Hepatocyte (in vitro differentiated cells): ENCODE data around the gene PDP2. TPM values are rescaled to one million over a fixed set of nuclear protein-coding genes. Genes with fewer than 3 reads are reported as not detected.
A peak's percentile ranks its signal among the peaks of the same experiment; 100 is the strongest.

Experiments
- DNase-seq: peaks from one replicate; pipeline ENCODE4 v3.0.0-alpha.2; 2016; ENCODE audit warnings: low spot score
- H2AFZ ChIP-seq: fragments of 200-600 bp; sonication (generic); 2 replicates; pipeline ENCODE4 v1.6.0; 2016; ENCODE audit warnings: antibody characterized with exemption, mild to moderate bottlenecking
- H3K27ac ChIP-seq: fragments of 200-600 bp; sonication (generic); 2 replicates; pipeline ENCODE4 v1.5.1; 2016; ENCODE audit warnings: mild to moderate bottlenecking
- H3K27me3 ChIP-seq: fragments of 200-600 bp; sonication (generic); 2 replicates; pipeline ENCODE4 v1.6.1; 2016
- H3K36me3 ChIP-seq: fragments of 200-600 bp; sonication (generic); replicated peaks from 2 replicates; pipeline ENCODE4 v1.5.1; 2016; ENCODE audit warnings: low read depth; ENCODE audit not compliant: insufficient read depth
- H3K4me1 ChIP-seq: fragments of 200-600 bp; sonication (generic); 2 replicates; pipeline ENCODE4 v1.5.1; 2016; ENCODE audit warnings: mild to moderate bottlenecking, moderate library complexity; ENCODE audit not compliant: insufficient read depth
- H3K4me2 ChIP-seq: fragments of 200-600 bp; sonication (generic); 2 replicates; pipeline ENCODE4 v1.6.0; 2016
- H3K4me3 ChIP-seq: fragments of 200-600 bp; sonication (generic); 2 replicates; pipeline ENCODE4 v1.5.1; 2016; ENCODE audit warnings: mild to moderate bottlenecking
- H3K79me2 ChIP-seq: fragments of 200-600 bp; sonication (generic); 2 replicates; pipeline ENCODE4 v1.6.0; 2017; ENCODE audit warnings: mild to moderate bottlenecking
- H3K9me2 ChIP-seq: fragments of 200-600 bp; sonication (generic); replicated peaks from 2 replicates; pipeline ENCODE4 v1.6.0; 2017; ENCODE audit warnings: mild to moderate bottlenecking; ENCODE audit not compliant: insufficient read depth
- H3K9me3 ChIP-seq: fragments of 200-600 bp; sonication (generic); 2 replicates; pipeline ENCODE4 v1.5.1; 2016; ENCODE audit warnings: low read depth, mild to moderate bottlenecking
- H4K20me1 ChIP-seq: fragments of 200-600 bp; sonication (generic); 2 replicates; pipeline ENCODE4 v1.6.0; 2016; ENCODE audit warnings: mild to moderate bottlenecking; ENCODE audit not compliant: insufficient read depth, poor library complexity, severe bottlenecking
- CTCF ChIP-seq: fragments of 200-600 bp; sonication (generic); IDR thresholded peaks from 2 replicates; pipeline ENCODE4 v1.5.1; 2016; ENCODE audit warnings: antibody characterized with exemption, mild to moderate bottlenecking; ENCODE audit not compliant: poor library complexity
- EZH2 ChIP-seq: fragments of 200-600 bp; sonication (generic); IDR thresholded peaks from 2 replicates; pipeline ENCODE4 v1.6.1; 2016; ENCODE audit warnings: antibody characterized with exemption, mild to moderate bottlenecking, borderline replicate concordance
- EZH2phosphoT487 ChIP-seq: fragments of 200-600 bp; sonication (generic); IDR thresholded peaks from one replicate; pipeline ENCODE4 v1.6.1; 2018; ENCODE audit warnings: antibody characterized with exemption, mild to moderate bottlenecking, low read depth, moderate library complexity; ENCODE audit not compliant: unreplicated experiment, severe bottlenecking
- WGBS: methylation state at CpG from one replicate; pipeline ENCODE4 v1.1.6; 2016; ENCODE audit warnings: low lambda C conversion rate; ENCODE audit errors: missing lambda C conversion rate; 5-methylcytosine and 5-hydroxymethylcytosine counted together
- polyA plus RNA-seq: library from polyadenylated mRNA; unstranded; fragments of >200 nt; fragmentation: Nextera tagmentation; extraction: Ambion mirVana; gene quantifications from 2 replicates; pipeline ENCODE4 v1.2.1, GENCODE V29; 2016
- total RNA-seq: library from RNA; depleted of rRNA; stranded (reverse); fragments of >200 nt; gene quantifications from 2 replicates; pipeline ENCODE4 v1.2.3, GENCODE V29; 2014

The PDP2 gene
- total and polyA plus RNA-seq, 2 experiments from 2014 or later = 5.2 to 17.7 TPM

DNA sequence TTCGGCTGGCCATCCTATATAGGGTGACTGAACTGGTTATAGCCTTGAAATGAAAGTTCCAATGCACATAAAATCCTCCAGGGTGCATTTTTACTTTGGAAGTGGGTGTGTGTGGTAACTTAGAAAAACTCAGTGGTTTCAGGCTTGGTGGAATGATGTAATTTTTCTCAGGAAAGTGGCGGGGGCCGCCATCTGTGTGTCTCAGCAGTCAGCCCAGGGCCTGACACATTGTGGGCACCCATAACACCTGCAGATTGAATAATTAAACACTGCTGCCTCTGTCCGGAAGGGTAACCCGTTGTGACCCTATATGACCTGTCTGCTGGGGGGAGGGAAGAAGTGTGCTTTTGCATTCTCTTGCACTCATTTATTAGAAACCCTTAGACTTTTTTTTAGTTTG lies 2.2 kb upstream of the PDP2 start:
- no peak overlapping the region for H2AFZ ChIP-seq
- peaks cover 5% of the 10 kb centered on the region for H3K4me1 ChIP-seq
- TF ChIP-seq EZH2 = no peak
- 84% methylated on average over 5 of the region's 5 CpGs for WGBS
- no peaks in the 10 kb centered on the region for H4K20me1 ChIP-seq
- no peak for DNase-seq
- H3K36me3 ChIP-seq = no peaks in the 10 kb centered on the region
- H3K9me2 ChIP-seq = no peaks in the 10 kb centered on the region
- H3K79me2 ChIP-seq = peaks cover 24% of the 10 kb centered on the region
- no peak overlapping the region for H3K27ac ChIP-seq
- no peak overlapping the region for H3K4me3 ChIP-seq
- H3K4me2 ChIP-seq = no peak overlapping the region
- H3K27me3 ChIP-seq = no peaks in the 10 kb centered on the region
- no peaks in the 10 kb centered on the region for H3K9me3 ChIP-seq

GRCh38 chr16:66881014-66881417 lies 701 bp downstream of the PDP2 start:
- Histone ChIP-seq H3K9me3 (no peaks in the 10 kb centered on the region), H3K4me2 (peak overlapping the region; percentile 99), H3K4me3 (peak overlapping the region; percentile 69), H3K79me2 (peaks cover 33% of the 10 kb centered on the region), H3K27me3 (no peaks in the 10 kb centered on the region), H3K36me3 (no peaks in the 10 kb centered on the region), H4K20me1 (no peaks in the 10 kb centered on the region), H3K27ac (peak overlapping the region; percentile 65), H3K4me1 (peaks cover 5% of the 10 kb centered on the region), H2AFZ (peak overlapping the region; percentile 90), H3K9me2 (no peaks in the 10 kb centered on the region)
- TF ChIP-seq CTCF (no peak), EZH2 (no peak), EZH2phosphoT487 (no peak)
- DNase-seq = peak; percentile 41
- 5% methylated on average over 21 of the region's 23 CpGs for WGBS

DNA sequence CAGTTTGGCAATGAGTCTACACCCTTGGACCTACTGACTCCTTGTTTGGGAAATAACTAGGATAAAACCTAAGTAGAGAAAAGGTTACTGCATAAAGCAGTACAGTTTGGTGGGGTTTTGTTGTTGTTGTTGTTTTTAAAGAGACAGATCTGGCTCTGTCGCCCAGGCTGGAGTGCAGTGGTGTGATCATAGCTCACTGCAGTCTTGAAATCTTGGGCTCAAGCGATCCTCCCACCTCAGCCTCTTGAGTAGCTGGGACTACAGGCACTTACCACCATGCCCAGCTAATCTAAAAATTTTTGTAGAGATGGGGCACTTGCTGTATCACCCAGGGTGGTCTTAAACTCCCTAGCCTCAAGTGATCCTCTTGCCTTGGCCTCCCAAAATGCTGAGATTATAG lies 1.2 kb downstream of the PDP2 start:
- H3K4me2 ChIP-seq = peak overlapping the region; percentile 99
- 68% methylated on average over 2 of the region's 2 CpGs for WGBS
- H3K4me1 ChIP-seq = peaks cover 5% of the 10 kb centered on the region
- DNase-seq = no peak
- H3K27me3 ChIP-seq = no peaks in the 10 kb centered on the region
- TF ChIP-seq EZH2phosphoT487 (no peak), EZH2 (no peak), CTCF (no peak)
- H3K9me3 ChIP-seq = no peaks in the 10 kb centered on the region
- H2AFZ ChIP-seq = no peak overlapping the region
- H3K79me2 ChIP-seq = peaks cover 36% of the 10 kb centered on the region
- no peaks in the 10 kb centered on the region for H3K9me2 ChIP-seq
- H4K20me1 ChIP-seq = no peaks in the 10 kb centered on the region
- no peaks in the 10 kb centered on the region for H3K36me3 ChIP-seq
- no peak overlapping the region for H3K27ac ChIP-seq
- peak overlapping the region; percentile 69 for H3K4me3 ChIP-seq

GRCh38 chr16:66881964-66882508 lies 1.7 kb downstream of the PDP2 start:
- TF ChIP-seq EZH2phosphoT487 (no peak), EZH2 (no peak), CTCF (no peak)
- Histone ChIP-seq H3K79me2 (peaks cover 36% of the 10 kb centered on the region), H2AFZ (no peak overlapping the region), H3K27ac (no peak overlapping the region), H3K4me3 (no peak overlapping the region), H3K4me2 (peak overlapping the region; percentile 99), H3K9me2 (no peaks in the 10 kb centered on the region), H3K27me3 (no peaks in the 10 kb centered on the region), H3K4me1 (peaks cover 5% of the 10 kb centered on the region), H3K36me3 (no peaks in the 10 kb centered on the region), H4K20me1 (no peaks in the 10 kb centered on the region), H3K9me3 (no peaks in the 10 kb centered on the region)
- WGBS = 97% methylated on average over 8 of the region's 8 CpGs
- no peak for DNase-seq
